GM19324 (cell line): ENCODE results near the gene PNLIPRP2.

Experiments used
- ATAC-seq: cut with Tn5 transposase; IDR thresholded peaks from one replicate; pipeline ENCODE4 v1.9.1; 2021; ENCODE audit warnings: mild to moderate bottlenecking, moderate library complexity; ENCODE audit not compliant: unreplicated experiment, low FRiP score

Gene PNLIPRP2

GRCh38 chr10:116676633-116677032 is 55.9 kb downstream of the PNLIPRP2 start:
- no peak for ATAC-seq

GRCh38 chr10:116679351-116679750 is 58.6 kb downstream of the PNLIPRP2 start:
- no peak for ATAC-seq

- ATAC-seq, result no peak
Observed at GRCh38 chr10:116683166-116683565, 62.4 kb downstream of the PNLIPRP2 start.

- no peak for ATAC-seq
Observed at GRCh38 chr10:116683821-116684220, 63.1 kb downstream of the PNLIPRP2 start.

GRCh38 chr10:116684781-116685180 is 64.0 kb downstream of the PNLIPRP2 start:
- no peak for ATAC-seq

GRCh38 chr10:116685807-116686206 is 65.1 kb downstream of the PNLIPRP2 start:
- ATAC-seq, result no peak

GRCh38 chr10:116686632-116687031 is 65.9 kb downstream of the PNLIPRP2 start:
- ATAC-seq, result no peak

GRCh38 chr10:116687633-116688032 is 66.9 kb downstream of the PNLIPRP2 start:
- no peak for ATAC-seq

GRCh38 chr10:116688241-116688711 is 67.5 kb downstream of the PNLIPRP2 start:
- ATAC-seq, result no peak

GRCh38 chr10:116688741-116689495 is 68.2 kb downstream of the PNLIPRP2 start:
- ATAC-seq, result no peak

GRCh38 chr10:116689744-116690143 is 69.0 kb downstream of the PNLIPRP2 start:
- no peak for ATAC-seq

GRCh38 chr10:116690356-116691322 is 69.9 kb downstream of the PNLIPRP2 start:
- no peak for ATAC-seq

GRCh38 chr10:116691635-116692034 is 70.9 kb downstream of the PNLIPRP2 start:
- ATAC-seq, result no peak

GRCh38 chr10:116692225-116692624 is 71.5 kb downstream of the PNLIPRP2 start:
- no peak for ATAC-seq

GRCh38 chr10:116694243-116694926 is 73.6 kb downstream of the PNLIPRP2 start:
- no peak for ATAC-seq
